GM21737 (cell line): ENCODE results near the gene NUP43.
A peak's percentile ranks its signal among the peaks of the same experiment; 100 is the strongest.
"Not testable (repeated sequence)": the region's sequence is repeated elsewhere in the genome, so short reads cannot be mapped to it uniquely, and the experiment has no call there.

Experiments
- ATAC-seq: cut with Tn5 transposase; IDR thresholded peaks from one replicate; pipeline ENCODE4 v1.9.1; 2021; ENCODE audit warnings: mild to moderate bottlenecking, moderate library complexity; ENCODE audit not compliant: unreplicated experiment

NUP43 gene, protein sequence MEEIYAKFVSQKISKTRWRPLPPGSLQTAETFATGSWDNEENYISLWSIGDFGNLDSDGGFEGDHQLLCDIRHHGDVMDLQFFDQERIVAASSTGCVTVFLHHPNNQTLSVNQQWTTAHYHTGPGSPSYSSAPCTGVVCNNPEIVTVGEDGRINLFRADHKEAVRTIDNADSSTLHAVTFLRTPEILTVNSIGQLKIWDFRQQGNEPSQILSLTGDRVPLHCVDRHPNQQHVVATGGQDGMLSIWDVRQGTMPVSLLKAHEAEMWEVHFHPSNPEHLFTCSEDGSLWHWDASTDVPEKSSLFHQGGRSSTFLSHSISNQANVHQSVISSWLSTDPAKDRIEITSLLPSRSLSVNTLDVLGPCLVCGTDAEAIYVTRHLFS

DNA sequence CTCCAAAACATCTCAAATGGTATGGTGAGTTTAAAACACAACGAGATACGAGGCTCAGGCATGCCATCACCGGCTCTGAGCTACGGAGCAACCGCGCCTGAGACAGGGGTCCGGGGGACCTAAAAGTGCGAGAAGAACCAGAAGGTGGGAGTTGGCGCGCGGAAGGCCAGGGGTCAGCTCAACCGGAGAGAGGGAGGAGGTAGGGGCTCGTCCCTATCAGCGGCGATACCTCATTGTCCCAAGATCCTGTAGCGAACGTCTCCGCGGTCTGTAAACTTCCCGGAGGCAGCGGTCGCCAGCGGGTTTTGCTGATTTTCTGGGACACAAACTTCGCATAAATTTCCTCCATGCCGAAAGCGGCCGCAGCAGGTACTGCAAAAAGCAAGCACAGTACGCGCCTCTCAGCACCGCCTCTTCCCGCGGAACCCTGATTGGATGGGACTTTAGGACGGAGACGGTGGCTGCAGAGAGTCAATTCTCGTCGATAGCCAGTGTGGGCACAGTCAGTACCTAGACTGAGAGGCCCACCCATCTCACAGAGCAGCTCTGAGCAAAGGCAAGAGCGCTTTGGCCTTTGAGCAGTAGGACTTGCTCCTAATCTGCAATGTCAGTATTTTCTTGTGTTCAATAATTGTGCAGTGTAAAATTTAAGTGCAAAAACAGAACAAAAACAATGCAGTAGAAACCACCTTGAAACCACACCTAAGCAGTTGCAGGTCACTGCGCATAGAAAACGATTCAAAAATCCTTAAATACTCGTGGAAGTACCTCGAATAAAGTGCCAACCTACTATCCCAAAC is at the start of gene NUP43:
TSS of gene NUP43 (minus strand) at position 383 of the 800 bp plus-strand sequence. CDS start at position 349, 34 bp downstream.
- ATAC-seq = peak; percentile 59

DNA sequence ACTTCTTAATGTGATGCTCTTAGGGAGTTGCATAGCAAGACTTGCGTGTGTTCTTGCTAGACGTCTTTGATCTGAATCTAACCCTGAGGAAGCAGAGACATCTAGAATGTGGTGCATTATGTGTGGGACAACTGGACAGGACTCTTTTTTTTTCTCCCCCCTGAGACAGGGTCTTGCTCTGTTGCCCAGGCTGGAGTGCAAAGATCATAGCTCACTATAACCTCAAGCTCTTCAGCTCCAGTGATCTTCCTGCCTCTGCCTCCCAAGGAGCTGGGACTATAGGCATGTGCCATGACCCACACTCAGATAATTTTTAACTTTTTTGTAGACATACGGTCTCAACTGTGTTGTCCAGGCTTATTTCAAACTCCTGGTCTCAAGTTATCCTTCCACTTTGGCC is 37.2 kb upstream of the NUP43 start:
- no peak for ATAC-seq

DNA sequence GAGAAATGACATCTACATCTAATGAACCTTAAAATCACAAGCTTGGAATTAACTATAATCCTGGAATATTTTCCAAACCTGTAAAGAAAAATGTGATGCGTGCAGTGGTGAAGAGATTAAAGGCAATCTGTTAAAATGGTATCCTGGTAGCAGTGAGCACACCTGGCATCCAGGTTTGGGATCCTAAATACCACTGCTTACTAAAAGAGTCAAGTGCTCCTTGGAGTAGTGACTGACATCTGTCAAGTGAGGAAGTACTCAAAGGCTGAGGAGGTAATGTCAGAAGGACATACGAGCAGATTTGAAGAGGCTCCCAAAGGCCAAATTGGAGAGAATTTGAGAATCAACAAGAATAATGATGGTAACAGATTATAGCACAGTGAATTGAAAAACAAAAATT is 36.0 kb upstream of the NUP43 start:
- ATAC-seq = no peak

DNA sequence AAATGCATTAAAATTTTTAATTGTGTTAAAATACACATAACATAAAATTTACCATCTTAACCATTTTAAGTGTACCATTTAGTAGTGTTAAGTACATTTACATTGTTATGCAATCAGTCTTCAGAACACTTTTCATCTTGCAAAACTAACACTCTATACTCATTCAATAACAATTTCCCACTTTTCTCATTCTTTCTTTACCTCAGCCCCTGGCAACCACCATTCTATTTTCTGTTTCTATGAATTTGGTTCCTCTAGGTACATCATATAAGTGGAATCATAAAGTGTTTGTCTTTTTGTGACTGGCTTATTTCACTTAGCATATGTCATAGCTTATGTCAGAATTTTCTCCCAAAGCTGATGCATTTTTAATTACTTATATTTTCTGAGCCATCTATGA is 35.4 kb upstream of the NUP43 start:
- ATAC-seq = no peak

DNA sequence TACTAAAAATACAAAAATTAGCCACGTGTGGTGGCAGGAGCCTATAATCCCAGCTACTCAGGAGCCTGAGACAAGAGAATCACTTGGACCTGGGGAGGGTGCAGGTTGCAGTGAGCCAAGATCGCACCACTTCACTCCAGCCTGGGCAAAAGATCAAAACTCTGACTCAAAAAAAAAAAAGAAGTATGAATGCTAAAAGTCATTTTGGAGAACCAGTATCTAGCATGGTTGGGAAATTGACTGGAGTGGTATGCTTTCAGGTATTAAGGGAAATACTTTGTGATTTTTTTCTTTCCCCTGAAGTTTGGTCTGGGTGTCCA is 33.3 kb upstream of the NUP43 start:
- ATAC-seq = no peak

DNA sequence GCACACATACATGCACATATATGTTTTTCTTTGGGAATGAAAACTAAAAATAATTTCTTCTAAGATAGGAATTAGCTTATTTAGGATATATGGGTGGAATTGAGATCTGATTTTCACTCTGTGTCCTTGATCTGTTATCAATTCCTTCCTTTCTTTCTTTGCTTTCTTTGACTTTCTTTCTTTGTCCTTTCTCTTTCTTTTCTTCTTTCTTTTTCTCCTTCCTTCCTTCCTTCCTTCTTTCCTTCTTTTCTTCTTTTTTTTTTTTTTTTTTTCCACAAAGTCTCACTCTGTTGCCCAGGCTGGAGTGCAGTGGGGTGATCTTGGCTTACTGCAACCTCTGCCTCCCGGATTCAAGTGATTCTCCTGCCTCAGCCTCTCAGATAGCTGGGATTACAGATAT is 31.3 kb upstream of the NUP43 start:
- ATAC-seq = no peak

DNA sequence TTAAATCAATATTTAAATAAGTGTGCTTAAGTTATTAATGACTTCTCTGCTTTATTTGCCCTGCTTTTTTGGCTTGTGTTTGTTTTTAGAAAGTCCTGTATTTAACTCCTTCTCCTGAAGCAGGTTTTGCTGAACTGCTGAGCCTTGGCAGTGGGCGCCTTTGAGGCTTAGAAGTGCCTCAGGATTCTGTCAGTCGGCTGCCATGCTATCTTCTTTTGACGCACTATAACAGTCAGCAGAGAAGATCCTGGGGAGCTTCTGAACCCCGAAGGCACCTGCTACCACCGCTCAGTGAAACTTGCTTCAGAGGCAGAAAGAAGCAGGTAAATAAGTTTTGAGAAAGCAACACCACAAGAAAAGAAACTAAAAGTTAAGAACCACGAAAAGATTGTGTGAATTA is 25.6 kb upstream of the NUP43 start:
- no peak for ATAC-seq

DNA sequence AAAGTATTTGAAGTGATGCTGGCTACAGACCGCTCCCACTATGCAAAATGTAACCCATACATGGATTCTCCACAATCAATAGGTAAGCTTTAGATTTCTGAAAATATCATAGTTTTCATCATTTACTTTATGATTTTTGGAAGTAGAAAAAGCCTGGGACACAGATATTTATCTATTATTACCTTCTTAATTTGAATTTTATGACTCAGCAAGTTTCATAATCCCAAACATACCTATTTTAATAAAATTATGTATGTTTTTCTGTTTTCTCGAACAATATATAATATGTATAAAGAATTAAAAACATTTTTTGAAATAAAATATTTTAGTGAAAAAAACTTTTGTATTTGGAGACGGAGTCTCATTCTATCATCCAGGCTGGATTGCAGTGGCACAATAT is 24.9 kb upstream of the NUP43 start:
- ATAC-seq = no peak

DNA sequence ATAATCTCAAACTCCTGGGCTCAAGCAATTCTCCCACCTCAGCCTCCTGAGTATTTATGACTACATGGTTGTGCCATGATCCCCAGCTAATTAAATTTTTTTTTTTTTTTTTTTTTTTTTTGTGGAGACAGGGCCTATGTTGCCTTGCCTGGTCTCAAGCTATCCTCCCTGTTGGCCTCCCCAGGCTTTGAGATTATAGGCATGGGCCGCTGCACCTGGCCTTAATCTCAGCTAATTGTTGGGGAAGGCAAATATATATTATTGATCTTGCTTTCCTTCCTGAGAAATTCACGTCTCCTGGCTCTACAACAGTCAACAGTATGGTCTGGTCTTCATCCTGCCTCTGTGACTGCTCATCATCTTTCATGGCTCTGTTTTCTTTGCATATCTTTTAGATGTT is 23.3 kb upstream of the NUP43 start:
- ATAC-seq = no peak

DNA sequence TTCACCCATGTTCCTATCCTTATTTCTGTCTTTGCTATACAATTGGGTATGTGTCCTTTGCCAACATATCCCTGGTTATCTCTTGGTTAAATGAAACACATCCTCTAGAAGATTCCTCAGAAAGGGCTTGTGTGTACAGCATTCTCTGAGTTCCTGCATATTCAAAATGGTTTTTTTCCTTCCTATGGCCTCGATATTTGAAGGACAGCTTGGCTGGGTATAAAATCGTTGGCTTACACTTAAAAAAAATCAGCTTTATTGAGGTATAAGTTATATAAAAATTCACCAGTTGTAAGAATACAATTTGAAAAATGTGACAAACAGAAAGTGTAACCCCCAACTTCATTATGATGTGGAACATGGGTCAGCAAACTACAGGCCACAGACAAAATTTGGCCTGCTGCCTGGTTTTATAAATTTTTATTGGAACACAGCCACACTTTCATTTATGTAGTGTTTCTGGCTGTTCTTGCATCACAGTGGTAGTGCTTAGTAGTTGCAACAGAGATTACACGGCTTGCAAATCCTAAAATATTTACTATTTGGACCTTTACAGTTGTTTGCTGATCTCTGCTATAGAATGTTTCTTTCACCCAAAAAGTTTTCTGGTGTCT is 19.9 kb upstream of the NUP43 start:
- no peak for ATAC-seq

DNA sequence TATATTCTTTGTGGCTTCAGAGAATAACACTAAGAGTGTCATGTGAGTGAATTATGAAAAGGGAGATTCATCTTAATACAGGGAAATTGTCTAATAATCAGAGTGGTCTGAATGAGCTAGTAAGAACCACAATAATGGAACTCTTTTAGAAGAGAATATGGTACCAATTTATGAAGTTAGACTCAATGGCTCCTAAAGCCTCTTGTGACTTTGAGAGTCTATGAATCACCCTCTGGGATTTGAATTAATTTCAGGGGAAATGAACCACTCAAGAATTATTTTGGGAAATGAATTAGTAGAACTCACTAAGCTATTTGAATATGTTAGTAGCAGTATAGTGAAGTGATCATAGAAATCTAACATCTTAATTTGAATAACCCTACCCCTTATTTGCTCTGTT is 17.5 kb upstream of the NUP43 start:
- no peak for ATAC-seq

DNA sequence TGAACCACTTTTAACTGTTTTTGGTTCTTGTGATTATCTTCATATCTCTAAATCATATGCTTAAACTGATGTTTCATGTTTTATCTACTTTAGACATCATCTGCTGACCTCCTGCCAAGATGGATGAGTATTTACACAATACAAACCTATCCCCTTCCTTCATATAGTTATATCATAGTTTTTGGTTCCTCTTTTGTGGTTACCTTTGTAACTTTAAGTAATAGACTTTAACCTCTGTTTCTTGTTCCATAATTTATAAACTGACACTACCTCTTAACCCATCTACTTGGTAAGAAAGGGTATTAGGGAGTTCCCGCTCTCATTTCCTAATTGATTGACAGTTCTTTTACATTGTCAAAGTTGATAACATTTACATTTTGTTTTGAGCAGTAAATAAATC is 15.1 kb upstream of the NUP43 start:
- ATAC-seq = peak; percentile 96

DNA sequence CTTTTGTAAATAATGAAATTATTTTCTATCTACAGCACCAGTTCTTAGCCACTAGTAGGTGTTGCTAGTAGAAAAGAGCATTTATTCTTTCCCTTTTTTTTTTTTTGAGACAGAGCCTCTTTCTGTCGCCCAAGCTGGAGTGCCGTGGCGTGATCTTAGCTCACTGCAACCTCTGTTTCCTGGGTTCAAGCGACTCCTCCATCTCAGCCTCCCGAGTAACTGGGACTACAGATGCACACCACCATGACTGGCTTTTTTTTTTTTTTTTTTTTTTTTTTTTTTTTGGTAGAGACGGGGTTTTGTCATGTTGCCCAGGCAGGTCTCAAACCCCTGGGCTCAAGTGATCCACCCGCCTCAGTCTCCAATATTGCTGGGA is 9.9 kb upstream of the NUP43 start:
- ATAC-seq = no peak

DNA sequence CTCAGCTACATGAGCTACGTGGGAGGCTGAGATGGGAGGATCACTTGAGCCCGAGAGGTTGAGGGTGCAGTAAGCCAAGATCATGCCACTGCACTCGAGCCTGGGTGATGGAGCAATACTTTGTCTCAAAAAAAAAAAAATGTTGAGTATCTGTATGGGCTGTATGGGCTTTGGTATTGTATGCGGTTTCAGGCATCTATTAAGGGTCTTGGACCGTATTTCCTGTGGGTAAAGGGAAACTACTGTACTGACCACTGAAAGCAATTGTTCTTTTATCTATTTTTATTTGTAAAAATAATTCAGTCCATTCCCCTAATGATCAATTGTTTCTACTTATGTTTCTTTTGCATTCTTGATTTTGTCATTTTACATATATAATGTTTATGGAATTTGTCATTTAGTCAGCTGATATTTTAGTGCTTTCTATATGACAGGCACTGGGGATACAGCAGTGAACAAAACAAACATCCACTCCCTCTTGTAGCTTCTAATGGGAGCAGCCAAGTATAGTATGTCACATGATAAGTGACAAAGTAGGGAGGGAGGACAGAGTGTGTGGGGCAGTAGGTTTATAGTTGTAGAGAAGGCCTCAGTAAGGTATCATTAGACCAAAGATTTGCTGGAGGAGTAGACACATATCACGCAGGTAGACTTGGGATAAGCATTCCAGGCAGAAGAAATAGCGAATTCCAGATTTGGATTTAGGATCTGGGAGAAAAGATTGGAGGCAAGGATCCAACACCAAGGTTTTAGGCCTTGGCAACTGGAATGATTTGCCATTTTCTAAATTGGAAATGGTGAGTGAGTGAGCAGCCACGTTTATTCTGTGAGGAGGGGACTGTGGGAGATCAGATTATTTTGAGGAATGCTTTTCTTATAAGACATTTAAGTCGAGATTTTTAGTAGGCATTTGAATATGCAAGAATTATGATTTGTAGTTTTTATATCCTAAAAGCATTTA is 9.3 kb upstream of the NUP43 start:
- no peak for ATAC-seq

DNA sequence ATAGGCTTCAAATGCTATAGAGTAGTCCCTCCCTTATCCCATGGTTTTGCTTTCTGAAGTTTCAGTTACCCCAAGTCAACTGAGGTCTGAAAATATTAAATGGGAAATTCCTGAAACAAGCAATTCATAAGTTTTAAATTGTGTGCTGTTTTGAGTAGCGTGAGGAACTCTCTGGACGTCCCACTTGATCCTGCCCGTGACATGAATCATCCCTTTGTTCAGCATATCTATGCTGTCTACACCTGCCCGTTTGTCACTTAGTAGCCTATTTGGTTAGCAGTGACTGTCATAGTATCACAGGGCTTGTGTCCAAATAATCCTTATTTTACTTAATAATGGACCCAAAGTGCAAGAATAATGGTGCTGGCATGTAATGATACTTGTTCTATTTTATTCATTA is 8.2 kb upstream of the NUP43 start:
- ATAC-seq = no peak

DNA sequence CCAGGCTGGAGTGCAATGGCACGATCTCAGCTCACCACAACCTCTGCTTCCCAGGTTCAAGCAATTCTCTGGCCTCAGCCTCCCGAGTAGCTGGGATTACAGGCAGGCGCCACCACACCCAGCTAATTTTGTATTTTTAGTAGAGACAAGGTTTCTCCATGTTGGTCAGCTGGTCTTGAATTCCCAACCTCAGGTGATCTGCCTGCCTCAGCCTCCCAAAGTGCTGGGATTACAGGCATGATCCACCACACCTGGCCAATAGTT is 7.0 kb upstream of the NUP43 start:
- not testable (repeated sequence) for ATAC-seq

DNA sequence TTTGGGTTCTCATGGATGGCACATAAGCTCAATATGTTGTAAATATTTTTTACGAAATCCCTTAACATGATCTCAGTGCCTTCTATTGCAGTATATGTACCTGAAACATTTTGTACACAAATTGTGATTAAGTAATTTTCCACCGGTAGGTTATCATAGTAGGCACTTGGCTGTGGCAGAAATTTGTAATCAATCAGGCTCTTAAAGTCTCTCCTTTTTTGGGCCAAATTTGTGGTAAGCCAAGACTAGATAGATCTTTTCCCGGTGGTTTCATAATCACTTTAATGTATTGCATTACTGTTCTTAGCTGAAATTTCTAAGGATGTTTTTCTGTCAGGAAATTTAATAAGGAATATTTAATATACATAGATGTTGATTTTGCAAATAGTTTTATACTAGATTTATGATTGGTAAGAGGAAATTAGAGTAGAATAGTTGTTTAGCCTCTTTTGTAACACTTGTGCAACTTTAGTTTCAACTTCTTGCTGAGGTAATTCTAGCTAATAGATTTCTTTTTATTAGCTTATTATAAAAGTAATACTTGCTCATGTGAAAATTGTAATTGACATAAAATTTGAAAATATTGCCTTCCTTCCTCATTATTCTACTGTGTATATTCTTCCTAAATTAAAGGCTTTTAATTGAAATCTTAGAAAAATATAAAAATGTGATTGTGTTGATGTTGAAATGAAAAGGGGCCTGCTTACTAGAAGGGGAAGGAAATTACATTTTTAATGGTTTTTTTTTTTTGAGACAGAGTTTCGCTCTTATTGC is 6.5 kb upstream of the NUP43 start:
- no peak for ATAC-seq

DNA sequence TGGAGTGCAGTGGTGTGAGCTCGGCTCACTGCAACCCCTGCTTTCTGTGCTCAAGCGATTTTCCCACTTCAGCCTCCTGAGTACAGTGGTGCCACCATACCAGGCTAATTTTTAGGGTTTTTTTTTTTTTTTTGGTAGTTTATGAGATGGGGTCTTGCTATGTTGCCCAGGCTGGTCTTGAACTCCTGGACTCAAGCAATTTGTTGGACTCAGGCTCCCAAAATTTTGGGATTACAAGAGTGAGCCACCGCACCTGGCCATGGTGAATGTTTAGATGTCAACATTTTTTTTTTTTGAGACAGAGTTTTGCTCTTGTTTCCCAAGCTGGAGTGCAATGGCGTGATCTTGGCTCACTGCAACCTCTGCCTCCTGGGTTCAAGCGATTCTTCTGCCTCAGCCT is 5.6 kb upstream of the NUP43 start:
- not testable (repeated sequence) for ATAC-seq

DNA sequence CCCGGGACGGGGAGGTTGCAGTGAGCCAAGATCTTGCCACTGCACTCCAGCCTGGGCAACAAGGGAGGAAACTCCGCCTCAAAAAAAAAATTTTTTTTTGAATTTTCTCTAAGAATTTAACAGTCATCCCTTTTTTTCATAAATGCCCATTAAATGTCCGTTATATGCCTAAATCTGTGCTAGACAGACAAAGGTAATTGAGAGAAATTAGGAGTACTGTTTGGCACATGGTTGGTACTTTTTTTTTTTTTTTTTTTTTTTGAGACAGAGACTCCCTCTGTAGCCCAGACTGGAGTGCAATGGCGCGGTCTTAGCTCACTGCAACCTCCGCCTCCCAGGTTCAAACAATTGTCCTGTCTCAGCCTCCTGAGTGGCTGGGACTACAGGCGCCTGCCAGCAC is 4.9 kb upstream of the NUP43 start:
- no peak for ATAC-seq

DNA sequence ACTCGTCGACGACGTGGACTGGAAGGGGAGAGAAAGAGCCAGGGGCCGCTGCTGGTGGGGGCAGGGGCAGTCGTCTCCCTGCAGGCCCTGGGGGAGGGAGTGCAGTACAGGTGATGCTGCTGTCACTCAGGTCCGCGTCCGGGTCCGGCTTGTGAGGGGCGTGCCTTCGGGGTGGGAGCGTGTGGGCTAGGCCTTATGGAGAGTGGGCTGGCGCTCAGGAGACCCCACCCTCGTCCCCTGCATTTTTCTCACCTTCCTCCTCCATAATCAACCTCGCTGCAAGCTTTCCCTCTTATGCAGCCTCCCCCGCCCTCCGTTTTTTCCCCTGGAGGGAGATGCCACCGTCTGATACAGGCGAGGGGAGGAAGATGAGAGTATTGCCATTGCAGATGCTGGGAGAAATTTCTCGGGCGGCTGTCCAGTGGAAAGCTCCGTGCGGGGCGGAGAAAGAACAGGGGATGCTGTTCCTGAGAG is 3.8 kb upstream of the NUP43 start:
- peak; percentile 34 for ATAC-seq
